ENCODE measurements around the gene EFNA4.

The EFNA4 gene, protein sequence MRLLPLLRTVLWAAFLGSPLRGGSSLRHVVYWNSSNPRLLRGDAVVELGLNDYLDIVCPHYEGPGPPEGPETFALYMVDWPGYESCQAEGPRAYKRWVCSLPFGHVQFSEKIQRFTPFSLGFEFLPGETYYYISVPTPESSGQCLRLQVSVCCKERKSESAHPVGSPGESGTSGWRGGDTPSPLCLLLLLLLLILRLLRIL

GRCh38 chr1:155063550-155064110, at the start of gene EFNA4:
Gene EFNA4 (plus strand): TSS chr1:155063740. CDS start chr1:155063824, 84 bp downstream.
- peak; percentile 79 for DNase-seq

DNA sequence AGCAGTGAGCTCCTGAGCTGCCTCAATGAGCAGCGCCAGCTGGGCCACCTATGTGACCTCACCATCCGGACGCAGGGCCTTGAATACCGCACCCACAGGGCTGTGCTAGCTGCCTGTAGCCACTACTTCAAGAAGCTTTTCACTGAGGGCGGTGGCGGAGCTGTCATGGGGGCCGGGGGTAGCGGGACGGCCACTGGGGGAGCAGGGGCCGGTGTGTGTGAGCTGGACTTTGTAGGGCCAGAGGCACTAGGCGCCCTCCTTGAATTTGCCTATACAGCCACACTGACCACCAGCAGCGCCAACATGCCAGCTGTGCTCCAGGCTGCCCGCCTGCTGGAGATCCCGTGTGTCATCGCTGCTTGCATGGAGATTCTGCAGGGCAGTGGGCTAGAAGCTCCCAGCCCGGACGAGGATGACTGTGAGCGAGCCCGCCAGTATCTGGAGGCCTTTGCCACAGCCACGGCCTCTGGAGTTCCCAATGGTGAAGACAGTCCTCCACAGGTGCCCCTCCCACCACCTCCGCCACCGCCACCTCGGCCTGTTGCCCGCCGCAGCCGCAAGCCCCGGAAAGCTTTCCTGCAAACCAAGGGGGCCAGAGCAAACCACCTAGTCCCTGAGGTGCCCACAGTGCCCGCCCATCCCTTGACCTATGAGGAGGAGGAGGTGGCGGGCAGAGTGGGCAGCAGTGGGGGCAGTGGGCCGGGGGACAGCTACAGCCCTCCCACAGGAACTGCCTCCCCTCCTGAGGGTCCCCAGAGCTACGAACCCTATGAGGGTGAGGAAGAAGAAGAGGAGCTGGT, 48.6 kb upstream of the EFNA4 start:
- no peak for DNase-seq

- no peak for DNase-seq
Measured at GRCh38 chr1:155015527-155016230, 47.9 kb upstream of the EFNA4 start.

- no peak for DNase-seq
Measured at GRCh38 chr1:155016231-155016831, 47.2 kb upstream of the EFNA4 start.

GRCh38 chr1:155017041-155017945, 46.2 kb upstream of the EFNA4 start:
- peak; percentile 71 for DNase-seq

DNA sequence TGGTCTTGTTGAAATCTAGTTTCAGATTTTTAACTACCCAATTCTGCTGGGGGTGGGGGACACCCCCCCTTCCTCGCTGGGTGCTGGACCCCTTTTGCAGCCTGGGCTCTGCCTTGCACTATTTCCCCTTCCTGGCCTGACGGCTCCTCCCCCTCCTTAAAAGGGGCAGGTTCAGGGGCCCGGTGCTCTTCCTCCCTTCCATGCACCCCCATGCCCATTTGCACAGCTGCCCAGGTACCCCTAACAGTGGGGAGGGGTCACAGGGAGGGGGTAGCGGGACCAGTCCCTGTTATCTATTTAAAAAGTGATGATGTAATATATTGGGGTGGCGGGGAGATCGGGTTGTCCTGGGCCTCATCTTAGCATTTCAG, 45.6 kb upstream of the EFNA4 start:
- DNase-seq, result no peak

DNA sequence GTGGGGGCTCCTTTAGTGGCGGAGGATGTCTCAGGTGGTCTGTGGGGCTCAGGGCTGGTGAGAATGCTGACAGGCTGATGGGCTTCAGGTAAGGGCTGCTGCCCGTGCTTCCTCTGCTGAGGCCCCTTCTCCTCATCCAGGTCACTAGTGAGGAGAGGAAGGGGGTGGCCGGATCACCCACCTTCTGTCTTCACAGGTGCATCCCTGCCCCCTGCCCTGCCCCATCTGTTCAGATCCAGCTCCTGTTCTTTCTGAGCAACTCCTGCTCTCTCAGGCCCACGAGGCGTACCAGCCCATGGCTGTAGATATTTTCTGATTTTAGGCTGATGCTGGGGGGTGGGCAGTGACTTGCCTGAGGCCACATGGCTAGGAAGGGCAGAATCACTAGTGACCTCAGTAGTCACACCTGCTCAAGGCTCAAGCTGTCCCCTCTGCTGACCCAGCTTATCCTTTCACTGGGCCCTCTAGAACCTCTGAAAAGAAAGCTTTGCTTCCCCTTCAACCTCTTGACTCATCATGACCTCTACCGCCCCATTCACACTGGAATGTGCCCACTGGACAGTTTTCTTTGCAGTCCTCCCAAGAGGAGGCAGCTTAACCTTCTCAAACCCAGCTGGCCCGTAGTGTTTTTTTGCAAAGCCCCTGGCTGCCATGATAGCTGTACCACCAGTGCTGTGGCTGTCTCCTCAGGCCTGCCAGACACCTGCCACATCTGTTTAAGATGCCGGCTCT, 44.8 kb upstream of the EFNA4 start:
- DNase-seq, result no peak

- no peak for DNase-seq
Measured at GRCh38 chr1:155019377-155020245, 43.9 kb upstream of the EFNA4 start.

GRCh38 chr1:155022136-155022926, 41.2 kb upstream of the EFNA4 start:
- no peak for DNase-seq

GRCh38 chr1:155022927-155023236, 40.7 kb upstream of the EFNA4 start:
- peak; percentile 78 for DNase-seq

DNA sequence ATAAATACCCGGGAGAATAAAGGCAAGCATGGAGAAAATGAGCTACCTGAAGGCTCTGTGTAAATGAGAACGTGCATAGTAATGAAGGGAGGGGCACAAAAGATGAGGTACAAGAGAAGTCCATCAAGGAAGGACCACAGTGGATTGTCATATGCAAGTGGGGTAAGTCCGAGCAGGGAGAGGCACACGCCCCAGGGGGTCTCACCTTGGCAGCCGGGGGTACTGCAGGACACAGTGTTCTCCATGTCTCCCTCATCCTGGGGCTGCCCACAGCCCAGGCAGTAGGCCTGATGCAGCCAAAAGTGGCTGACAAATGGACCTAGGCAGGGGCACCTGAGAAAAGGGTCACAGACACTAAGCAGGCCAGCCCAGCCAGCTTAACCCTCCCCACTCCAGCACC, 39.9 kb upstream of the EFNA4 start:
- DNase-seq, result no peak

DNA sequence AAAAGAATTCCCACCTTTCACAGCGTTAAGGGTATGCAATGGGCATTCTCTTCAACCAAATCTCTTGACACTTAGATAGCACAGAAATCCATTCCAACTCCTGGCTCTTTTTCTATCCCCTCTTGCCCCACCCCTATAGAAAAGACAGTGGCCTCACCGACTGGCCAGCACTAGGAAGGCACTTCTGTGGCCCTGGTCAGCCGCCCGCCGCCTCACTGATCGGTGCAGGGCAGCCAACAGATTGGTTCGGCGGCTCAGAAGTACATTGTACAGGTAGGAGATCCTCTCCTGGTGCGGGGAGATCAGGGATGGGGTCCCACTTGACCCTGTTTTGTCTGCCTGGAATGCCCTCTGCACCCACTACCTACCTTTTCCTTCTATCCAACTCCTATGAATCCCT, 39.2 kb upstream of the EFNA4 start:
- DNase-seq, result no peak

- no peak for DNase-seq
Measured at GRCh38 chr1:155026154-155026553, 37.4 kb upstream of the EFNA4 start.

- DNase-seq, result no peak
Measured at GRCh38 chr1:155026588-155026987, 37.0 kb upstream of the EFNA4 start.

DNA sequence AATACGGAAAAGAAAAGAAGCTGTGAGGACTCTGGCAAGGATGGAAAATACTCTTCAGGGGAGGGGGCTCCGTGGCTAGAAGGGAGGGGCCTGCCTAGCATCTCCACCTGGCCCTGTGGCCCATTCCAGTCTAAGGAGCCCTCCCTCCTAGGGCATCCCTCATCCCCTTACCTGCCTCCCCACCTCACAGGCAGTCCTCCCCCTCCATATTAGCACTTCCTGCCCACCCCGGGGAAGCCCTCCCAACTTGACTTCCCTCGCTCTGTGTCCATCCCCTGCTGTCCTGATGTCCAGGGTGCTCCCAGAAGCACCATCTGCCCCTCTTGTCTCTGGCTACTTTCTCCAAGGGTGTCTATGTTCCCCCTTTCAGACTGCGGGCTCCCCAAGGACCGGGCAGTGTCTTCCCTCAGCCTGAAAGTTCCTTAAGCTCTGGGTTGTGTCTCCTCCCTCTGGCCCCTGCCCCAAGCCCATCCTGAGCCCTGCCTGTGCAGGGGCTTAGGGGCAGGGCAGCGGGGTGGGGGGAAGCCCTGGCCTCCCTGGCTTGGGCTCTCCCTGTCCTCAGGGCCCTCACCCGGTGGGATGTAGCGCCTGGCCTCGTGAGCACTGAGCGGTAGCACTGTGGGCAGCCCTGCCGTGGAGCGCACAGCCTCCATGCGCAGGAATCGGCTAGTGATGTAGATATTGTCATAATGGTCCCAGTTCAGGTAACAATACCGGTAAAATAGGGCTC, 33.9 kb upstream of the EFNA4 start:
- DNase-seq, result no peak

- no peak for DNase-seq
Measured at GRCh38 chr1:155030243-155030795, 33.2 kb upstream of the EFNA4 start.

DNA sequence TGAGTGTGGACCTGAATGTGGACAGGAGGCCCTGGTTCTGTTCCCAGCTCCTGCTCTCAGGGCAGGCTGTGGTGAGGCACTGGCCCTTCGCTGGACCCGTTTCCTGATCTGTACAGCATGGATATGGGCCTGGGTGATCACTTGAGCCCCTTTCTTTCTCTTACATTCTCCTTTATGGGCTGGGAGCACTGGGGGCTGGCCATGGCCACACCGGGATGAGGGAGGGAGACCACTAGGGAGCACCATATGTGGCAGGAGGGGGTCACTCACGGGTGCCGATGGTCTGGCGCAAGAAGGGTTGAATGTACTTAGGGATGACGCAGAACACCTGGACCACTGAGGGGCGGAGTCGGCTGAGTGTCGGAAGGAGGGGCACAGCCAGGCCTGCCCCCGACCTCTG, 32.6 kb upstream of the EFNA4 start:
- DNase-seq, result no peak

DNA sequence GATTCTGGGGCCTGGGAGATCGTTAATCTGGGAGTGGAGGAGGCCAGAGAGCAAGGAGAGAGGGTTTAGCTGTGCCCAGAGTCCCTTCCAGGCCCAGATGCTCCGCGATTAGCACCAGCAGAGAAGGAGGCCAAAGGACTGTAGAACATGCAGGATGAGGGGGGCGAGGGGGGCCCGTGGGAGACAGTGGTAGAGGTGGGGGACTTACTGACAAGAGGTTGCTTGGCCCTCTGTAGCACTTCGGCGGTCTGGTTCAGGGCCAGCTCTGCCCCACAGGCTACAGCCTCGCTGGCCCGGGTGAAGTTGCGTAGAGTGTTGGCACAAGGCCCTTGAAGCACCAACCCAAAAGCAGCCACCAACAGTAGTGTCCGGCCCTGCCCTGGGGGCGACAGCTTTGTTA, 30.7 kb upstream of the EFNA4 start:
- no peak for DNase-seq

GRCh38 chr1:155033524-155033923, 30.0 kb upstream of the EFNA4 start, which contains the start of the genes DCST1 and DCST2:
Gene DCST1 (plus strand): TSS chr1:155033824. CDS start chr1:155034037, 213 bp downstream.
Gene DCST2 (minus strand): TSS chr1:155033781. CDS start chr1:155033701, 80 bp downstream.
- DNase-seq, result no peak
